Type B pancreatic cell (in vitro differentiated cells): ENCODE data around the gene EDN2. TPM values are rescaled to one million over a fixed set of nuclear protein-coding genes. Genes with fewer than 3 reads are reported as not detected.

Experiments
- DNase-seq: peaks from one replicate; pipeline ENCODE4 v3.0.0; 2021; ENCODE audit warnings: mixed read lengths; ENCODE audit not compliant: unreplicated experiment; ENCODE audit errors: extremely low spot score
- H3K27ac Mint-ChIP-seq: 2 replicates; pipeline ENCODE4 v1.8.0; 2021; ENCODE audit warnings: mild to moderate bottlenecking, mixed read lengths
- H3K27me3 Mint-ChIP-seq: 2 replicates; pipeline ENCODE4 v1.8.0; 2021; ENCODE audit warnings: mixed read lengths
- H3K36me3 Mint-ChIP-seq: 2 replicates; pipeline ENCODE4 v1.8.0; 2021; ENCODE audit warnings: mixed read lengths
- H3K4me1 Mint-ChIP-seq: one replicate; pipeline ENCODE4 v1.8.0; 2021; ENCODE audit warnings: mixed read lengths; ENCODE audit not compliant: unreplicated experiment
- H3K4me3 Mint-ChIP-seq: 2 replicates; pipeline ENCODE4 v1.8.0; 2021; ENCODE audit warnings: mild to moderate bottlenecking, mixed read lengths
- H3K9me3 Mint-ChIP-seq: 2 replicates; pipeline ENCODE4 v1.8.0; 2021; ENCODE audit warnings: mixed read lengths
- total RNA-seq: library from RNA; stranded (reverse); gene quantifications from 2 replicates; pipeline ENCODE4 v1.2.1, GENCODE V29; 2021; ENCODE audit warnings: low replicate concordance
- TF ChIP-seq, protein P1 (sequence below): fragments of 200-600 bp; sonication (generic); conservative IDR thresholded peaks from 2 replicates; pipeline ENCODE4 v1.5.0; 2021; ENCODE audit warnings: antibody characterized with exemption, mild to moderate bottlenecking

EDN2 gene
- total RNA-seq, 1 donor from 2014 or later: 0.24 TPM

DNA sequence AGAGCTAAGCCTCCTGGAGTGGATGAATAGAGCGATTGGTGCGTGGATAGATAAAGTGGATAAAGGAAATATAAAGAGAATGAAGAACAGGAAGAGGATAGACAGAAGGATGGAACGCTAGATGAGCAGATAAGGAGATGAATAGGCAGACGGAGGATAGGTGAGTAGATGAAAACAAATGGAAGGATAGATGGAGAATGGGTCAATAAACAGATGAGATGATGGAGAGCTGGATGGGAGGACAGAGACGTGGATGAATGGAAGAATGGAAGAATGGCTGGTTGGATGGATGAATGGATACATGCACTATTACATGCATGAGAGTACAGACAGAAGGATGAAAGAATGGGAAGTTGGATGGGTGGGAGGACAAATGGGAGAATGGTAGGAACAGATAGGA is 35.2 kb upstream of the EDN2 start:
- H3K9me3 Mint-ChIP-seq: no peaks in the 10 kb centered on the region
- DNase-seq: no peak
- no peak overlapping the region for H3K27ac Mint-ChIP-seq
- H3K4me3 Mint-ChIP-seq: no peak overlapping the region
- TF ChIP-seq, protein P1, sequence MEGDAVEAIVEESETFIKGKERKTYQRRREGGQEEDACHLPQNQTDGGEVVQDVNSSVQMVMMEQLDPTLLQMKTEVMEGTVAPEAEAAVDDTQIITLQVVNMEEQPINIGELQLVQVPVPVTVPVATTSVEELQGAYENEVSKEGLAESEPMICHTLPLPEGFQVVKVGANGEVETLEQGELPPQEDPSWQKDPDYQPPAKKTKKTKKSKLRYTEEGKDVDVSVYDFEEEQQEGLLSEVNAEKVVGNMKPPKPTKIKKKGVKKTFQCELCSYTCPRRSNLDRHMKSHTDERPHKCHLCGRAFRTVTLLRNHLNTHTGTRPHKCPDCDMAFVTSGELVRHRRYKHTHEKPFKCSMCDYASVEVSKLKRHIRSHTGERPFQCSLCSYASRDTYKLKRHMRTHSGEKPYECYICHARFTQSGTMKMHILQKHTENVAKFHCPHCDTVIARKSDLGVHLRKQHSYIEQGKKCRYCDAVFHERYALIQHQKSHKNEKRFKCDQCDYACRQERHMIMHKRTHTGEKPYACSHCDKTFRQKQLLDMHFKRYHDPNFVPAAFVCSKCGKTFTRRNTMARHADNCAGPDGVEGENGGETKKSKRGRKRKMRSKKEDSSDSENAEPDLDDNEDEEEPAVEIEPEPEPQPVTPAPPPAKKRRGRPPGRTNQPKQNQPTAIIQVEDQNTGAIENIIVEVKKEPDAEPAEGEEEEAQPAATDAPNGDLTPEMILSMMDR: no peak
- peaks cover 19% of the 10 kb centered on the region for H3K4me1 Mint-ChIP-seq
- peaks cover 6% of the 10 kb centered on the region for H3K27me3 Mint-ChIP-seq
- no peaks in the 10 kb centered on the region for H3K36me3 Mint-ChIP-seq

DNA sequence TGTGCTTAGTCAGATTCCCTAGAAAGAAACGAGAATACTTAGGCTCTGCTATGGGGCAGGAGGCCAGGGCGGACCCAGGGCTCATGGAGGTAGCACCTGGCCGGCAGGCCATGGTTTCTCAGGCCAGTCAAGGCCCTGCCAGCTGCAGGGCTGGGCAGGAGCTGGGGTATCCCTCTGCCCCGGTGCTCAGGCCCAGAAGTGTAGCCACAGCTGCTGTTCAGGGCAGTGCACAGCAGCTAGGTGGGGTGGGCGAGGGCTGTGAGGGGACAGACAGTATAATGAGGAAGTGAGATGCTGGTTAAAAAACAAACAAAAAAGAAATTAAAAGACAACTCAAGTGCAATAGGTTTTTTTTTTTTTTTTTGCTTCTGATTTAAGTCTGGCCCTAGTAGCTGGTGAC is 34.0 kb upstream of the EDN2 start:
- Mint-ChIP-seq H3K27me3 (peaks cover 6% of the 10 kb centered on the region), H3K4me3 (no peak overlapping the region), H3K36me3 (no peaks in the 10 kb centered on the region), H3K27ac (no peak overlapping the region), H3K9me3 (no peaks in the 10 kb centered on the region), H3K4me1 (peaks cover 19% of the 10 kb centered on the region)
- DNase-seq: no peak
- TF ChIP-seq, protein P1: no peak

DNA sequence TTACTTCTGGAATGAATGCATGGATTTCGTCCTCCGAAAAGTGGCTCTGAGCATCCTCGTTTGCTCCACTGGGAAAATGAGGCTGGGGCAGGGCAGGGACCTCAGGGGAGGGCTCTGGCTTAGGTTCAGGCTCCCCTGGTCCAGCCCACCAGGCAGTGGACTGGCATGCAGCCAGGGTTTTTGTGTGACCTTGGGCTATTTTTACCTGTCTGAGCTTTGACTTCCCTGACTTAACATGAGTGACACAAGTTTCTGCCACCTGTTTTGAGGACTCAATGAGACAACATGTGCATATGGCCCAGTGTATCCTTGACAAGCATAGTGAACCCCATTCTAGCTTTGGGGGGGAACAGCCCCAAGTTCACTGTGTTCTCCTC is 32.6 kb upstream of the EDN2 start:
- no peaks in the 10 kb centered on the region for H3K9me3 Mint-ChIP-seq
- H3K4me3 Mint-ChIP-seq: peak overlapping the region; percentile 74
- no peak overlapping the region for H3K27ac Mint-ChIP-seq

DNA sequence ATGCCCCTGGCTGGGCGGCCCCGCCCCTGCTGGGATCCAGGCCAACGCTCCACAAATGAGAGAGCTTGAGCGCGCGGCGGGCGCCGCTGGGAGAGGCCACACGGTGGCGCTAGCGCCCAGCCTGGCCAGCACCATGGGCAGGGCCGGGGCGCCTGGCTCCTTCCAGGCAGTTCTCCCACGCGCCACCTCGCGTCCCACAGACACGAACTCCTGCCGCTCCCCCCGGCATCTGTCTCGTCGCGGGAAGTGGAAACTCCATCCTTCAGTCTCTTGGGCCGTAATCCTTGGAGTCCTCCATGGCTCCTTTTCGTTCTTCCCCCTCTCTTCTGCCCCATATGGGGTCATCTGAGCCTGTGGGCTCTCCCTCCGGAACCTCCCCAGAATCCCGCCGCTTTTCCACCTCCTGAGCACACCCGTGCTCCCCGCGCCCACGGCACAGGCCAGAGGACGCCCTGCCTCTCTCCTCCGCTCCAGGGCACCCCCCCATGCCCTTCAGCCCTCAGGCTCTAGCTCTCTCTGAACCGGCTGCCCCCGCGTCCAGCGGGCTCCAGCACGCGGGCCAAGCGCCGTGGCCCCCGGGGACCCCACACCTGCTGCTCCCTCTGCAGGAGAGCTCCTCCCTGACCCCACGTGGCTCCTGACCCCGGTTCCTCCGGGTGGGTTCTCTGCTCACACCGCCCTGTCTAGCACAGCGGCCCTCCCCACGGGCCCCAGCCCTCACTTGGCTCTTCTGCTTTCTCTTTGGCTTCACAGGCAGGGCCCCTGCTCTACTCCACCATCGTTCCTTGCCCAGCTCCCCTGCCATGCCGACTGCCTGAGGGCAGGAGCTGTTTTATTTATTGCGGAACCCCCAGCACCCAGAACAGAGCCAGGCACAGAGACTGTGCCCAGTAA is 31.9 kb upstream of the EDN2 start:
- Mint-ChIP-seq H3K4me1 (peaks cover 13% of the 10 kb centered on the region), H3K27ac (no peak overlapping the region), H3K27me3 (peaks cover 6% of the 10 kb centered on the region)

More for the DNA sequence above, 32.6 kb upstream of the EDN2 start:
- Mint-ChIP-seq H3K4me1 (peaks cover 13% of the 10 kb centered on the region), H3K27me3 (peaks cover 6% of the 10 kb centered on the region), H3K36me3 (no peaks in the 10 kb centered on the region)
- TF ChIP-seq, protein P1: no peak
- DNase-seq: no peak

DNA sequence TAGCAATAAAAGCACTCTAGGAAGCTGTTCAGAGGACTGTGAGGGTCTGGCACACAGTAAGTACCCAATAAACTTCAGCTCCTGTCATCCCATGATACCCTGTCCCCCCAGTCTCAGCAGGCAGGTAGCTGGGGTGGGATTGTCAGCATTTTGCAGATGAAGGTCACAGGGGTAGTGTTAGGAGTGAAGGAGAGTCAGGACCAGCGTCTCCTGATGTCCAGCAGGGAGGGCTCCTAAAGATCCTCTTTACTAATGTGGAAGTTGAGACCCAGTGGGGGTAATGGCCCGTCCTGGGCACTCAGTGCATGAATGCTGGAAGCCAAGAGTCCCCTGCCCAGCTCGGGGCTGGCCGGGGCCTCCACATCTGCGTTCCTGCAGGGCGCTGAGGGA is 31.3 kb upstream of the EDN2 start:
- peaks cover 13% of the 10 kb centered on the region for H3K4me1 Mint-ChIP-seq
- H3K4me3 Mint-ChIP-seq: no peak overlapping the region
- peaks cover 6% of the 10 kb centered on the region for H3K27me3 Mint-ChIP-seq
- H3K36me3 Mint-ChIP-seq: no peaks in the 10 kb centered on the region
- TF ChIP-seq, protein P1: no peak
- DNase-seq: no peak
- H3K27ac Mint-ChIP-seq: no peak overlapping the region
- no peaks in the 10 kb centered on the region for H3K9me3 Mint-ChIP-seq

More for the DNA sequence above, 31.9 kb upstream of the EDN2 start:
- peak overlapping the region; percentile 79 for H3K4me3 Mint-ChIP-seq
- H3K36me3 Mint-ChIP-seq: no peaks in the 10 kb centered on the region
- peak; percentile 95 for DNase-seq
- TF ChIP-seq, protein P1: peak; percentile 95
- H3K9me3 Mint-ChIP-seq: no peaks in the 10 kb centered on the region
